Stimulated activated CD8-positive, alpha-beta memory T cell treated with anti-CD3 and anti-CD28 coated beads, Interleukin-15, amount 100 ng/mL, for 1 hour (primary cell): ENCODE measurements around the gene IFT122.
"Not testable (repeated sequence)": the region's sequence is repeated elsewhere in the genome, so short reads cannot be mapped to it uniquely, and the experiment has no call there.

Experiments used
- DNase-seq: peaks from one replicate; pipeline ENCODE4 v3.0.0-alpha.2; 2020; ENCODE audit warnings: low read depth

IFT122 gene

DNA sequence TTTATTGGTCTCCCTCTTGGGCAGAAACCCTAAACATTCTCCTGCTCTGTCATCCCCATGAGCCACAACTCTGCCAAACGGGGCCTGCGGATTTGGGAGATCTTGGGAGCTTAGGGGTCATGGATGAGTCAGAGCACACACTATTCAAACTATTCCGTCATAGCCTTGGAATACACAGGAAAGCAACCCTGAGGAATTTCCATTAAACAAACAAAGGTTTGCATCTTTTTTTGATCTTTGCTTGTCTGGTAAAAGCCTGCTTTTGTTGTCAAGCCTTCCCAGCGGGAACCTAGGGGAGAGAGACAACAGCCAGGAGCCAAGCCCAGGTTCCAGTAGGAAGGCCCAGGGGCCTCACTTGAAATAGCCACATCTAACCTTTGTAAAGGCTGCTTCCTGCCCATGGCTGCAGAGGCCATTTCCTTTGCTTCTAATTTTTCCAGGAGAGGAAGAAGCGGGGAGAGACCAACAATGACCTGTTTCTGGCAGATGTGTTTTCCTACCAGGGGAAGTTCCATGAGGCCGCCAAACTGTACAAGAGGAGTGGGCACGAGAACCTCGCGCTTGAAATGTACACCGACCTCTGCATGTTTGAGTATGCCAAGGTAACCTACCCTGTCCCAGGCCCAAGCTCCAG is 55.1 kb downstream of the IFT122 start:
- not testable (repeated sequence) for DNase-seq

DNA sequence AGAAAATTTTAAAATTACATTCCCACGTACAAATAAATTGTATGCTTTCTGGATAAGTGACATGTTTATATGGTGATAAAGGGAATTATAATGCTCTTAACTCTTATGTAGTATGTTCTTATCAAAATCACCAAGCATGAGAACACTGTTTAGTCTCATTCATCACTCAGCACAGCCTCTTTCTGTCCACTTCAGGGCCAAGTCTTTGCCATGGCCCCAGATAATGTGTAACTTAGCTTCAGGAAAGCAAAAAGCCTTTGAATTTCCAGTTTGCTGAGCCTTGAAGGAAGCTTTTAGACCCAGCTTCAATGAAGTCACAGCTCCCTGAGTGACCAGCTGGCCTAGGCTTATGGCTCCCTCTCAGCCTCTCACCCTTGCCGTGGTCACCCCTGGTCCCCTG is 57.9 kb downstream of the IFT122 start:
- not testable (repeated sequence) for DNase-seq

DNA sequence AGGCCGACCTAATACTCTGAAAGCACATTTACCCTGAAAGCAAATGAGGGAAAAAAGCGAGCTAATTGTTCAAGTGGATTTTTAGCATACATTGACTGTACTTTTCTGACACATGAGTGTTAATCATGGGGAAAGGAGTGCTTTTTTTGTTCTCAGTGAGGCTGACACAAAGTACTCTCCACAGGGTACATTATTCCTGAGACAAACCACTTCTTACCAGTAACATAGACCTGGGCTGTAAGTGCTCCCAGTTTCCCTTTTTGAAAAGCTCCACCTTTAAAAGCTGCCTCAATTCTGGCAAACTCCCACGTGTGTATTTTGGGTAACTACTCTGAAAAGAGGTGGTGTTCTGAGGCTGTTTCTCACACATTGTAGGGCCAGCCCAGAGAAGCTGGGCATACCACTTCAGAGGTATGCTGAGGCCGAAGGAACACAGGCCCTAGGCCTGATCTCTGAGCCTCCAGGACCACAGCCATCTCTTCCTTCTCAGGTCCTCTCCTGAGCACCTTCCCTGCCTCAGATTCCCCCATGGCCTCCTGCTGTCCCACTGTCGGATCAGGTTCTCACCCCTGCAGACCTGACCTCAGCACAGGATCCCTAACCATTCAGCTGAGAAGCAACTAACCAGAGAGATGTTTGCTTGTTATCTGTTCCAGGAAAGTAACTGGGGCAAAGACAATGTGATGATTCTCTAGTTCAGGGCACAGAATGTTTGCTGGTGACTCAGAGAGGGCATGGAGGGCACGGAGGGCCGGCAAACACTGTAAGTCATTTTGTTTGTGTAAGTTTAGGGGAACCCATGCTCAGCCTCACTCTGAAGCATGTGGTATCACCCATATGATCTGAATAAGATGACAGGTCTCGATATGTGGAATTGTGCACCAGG is 58.8 kb downstream of the IFT122 start:
- DNase-seq, result not testable (repeated sequence)

DNA sequence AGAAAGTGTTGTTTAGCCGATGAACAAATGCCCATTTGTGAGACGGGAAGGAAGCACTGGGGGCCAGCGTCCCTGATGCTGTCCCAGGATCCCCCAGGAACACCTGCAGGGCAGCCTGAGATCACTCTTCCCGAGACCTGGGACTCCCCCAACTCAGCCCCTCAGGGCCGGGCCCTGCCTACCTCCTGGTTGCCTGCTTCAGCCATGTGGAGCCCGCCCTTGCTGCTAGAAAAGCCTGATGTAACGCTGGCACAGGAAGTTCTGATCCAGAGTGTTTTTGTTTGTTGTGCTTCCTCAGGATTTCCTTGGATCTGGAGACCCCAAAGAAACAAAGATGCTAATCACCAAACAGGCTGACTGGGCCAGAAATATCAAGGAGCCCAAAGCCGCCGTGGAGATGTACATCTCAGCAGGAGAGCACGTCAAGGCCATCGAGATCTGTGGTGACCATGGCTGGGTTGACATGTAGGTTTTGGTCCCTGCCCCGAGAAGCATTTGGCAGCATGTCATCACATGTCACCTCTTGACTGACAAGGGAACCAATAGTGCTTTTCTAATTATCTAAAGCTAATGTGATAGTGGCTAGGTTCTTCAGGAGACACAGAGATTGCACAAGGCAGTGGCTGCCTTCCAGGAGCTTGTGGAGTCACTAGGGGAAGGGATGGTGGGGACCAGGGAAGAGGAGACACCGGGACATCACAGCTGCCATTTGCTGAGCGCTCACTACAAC is 59.7 kb downstream of the IFT122 start:
- DNase-seq, result not testable (repeated sequence)

DNA sequence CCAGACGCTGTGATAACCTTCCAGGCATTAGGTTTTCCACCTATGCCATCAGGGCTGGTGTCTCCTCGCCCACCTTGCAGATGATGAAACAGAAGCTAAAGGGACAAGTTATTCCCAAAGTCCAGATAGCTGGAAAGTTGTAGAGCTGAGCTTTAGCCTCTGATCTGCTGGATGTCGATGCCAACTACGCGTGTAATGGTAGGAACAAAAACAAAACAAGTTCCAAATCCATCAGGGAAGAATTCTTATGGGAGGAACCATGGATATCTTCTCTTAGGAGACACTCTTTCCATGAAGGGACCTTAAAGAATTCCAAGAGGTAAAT is 60.3 kb downstream of the IFT122 start:
- no peak for DNase-seq

DNA sequence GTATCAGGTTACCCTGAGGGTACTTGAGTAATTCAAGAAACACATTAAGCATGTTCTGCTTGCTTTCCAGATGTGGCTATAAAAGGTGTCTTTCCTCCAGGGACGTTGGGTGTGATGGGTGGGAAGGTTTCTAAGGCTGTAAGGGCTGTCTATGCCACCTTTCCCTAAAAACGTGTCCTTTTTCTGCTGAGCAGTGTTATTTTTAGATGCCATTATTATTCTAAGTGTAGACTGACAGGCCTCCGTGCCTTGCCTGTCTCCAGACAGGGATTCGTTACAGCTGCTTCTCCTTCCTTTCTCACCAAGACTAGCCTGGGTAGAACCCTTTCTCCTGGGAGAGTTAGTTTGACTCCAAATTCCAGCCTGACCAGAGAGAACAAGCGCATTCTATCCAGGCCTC is 61.6 kb downstream of the IFT122 start:
- no peak for DNase-seq

DNA sequence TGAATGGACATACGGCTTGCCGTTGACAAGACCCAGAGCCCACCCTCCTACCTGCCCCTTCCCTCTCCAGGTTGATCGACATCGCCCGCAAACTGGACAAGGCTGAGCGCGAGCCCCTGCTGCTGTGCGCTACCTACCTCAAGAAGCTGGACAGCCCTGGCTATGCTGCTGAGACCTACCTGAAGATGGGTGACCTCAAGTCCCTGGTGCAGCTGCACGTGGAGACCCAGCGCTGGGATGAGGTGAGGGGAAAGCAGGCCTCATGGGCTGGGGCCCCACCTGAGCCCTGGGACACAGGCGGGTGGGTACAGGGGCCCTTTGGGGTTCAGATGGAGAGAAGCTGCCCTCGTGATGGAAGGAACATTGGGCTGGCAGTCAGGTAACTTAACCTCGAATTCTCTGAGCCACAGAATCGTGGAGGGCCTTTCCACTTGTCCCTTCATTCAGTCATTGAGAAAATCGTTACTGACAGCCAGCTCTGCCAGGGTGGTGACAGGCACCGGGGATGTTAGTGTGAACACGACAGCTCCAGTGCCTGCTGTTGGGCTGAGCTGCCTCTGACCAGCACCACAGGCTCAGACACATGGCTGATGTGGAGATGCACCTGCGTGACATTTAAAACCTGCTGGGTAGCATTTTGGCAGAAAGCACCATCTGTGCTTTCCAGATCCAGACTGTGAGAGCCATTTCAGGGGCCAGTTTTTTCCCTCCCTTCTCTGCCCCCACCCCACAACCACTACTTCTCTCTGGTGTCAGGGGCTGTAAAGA is 62.8 kb downstream of the IFT122 start:
- DNase-seq, result no peak

DNA sequence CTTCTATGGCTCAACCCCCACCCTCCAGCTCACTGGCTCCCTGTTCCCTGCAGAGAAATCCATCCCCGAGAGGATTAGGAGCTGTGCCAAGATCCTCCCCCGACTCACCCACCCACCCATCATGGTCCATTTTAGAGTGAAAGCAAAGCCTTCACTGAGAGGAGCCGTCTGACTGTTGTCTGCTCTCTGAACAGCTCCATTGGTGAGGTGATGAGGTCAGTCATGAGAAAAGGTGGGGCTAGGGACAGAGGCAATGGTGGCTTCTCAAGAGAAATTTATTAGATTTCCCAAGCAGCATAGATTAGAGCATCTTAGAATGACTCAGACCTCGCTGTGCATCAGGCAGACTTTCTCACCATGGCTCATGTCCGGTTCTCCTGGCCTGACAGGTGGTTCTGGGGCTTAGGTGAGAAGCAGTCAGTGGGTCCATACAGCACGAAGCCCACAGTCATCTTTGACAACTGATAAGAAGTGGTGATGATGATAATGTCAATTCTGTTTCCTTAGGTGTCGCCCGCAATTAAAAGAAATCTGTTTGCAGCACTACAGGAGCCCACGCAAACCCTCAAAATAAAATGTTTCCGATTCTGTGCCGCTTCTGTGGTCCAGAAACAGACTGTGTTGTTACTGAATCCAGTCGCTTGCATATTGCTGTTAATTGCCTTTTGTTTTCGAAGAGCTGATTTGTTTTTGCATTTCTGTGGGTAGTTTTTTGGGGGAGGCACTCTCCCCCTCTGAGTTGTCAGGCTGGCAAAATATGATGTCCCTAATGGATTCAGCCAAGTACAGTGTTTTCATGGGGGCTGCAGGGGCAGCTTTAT is 63.7 kb downstream of the IFT122 start:
- DNase-seq, result no peak

DNA sequence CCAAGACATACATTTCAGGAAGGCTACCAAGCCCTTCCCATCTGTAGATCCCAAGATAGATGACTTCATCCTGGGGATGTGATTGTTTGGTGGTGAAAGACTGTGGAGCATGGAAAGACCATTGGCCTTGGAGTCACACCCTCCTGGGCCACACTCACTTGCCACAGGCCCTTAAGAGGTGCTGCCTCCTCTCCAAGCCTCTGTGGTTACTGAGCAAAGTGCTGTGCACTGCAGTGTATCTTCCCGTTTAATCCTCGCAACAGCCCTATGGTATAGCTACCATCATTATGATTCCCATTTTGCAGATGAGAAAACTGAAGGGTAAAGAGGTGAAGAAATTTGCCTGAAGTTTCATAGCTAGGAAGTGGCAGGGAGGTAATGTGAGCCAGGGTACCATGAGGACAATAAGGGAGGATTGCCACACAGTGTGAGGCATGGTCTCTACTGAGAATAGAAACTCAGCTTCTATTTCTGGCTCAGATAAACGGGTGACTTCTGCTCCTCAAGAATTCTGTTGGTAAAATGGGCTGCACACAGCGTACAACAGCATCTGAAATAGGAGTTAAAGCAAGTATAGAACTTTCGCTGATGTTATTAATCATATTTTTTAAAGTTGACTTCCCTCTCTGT is 64.6 kb downstream of the IFT122 start:
- no peak for DNase-seq

DNA sequence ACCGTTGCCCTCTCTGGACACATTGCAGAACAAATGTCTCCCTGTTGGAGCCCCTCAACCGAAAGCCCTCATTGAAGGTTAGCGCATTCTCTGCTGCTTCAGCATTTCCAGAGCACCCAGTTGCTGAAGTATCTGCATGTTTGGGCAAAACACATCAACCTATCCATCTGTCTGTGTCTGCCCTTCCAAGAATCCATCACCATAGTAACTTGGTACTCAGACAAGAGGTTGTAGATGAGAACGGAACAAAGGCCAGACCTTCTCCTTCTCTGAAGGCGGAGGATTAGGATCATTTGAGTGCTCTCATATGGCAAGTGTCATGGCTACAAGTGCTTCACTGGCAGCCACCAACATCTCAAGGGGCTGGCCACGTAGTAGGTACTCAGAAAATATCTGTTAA is 65.3 kb downstream of the IFT122 start:
- DNase-seq, result no peak

DNA sequence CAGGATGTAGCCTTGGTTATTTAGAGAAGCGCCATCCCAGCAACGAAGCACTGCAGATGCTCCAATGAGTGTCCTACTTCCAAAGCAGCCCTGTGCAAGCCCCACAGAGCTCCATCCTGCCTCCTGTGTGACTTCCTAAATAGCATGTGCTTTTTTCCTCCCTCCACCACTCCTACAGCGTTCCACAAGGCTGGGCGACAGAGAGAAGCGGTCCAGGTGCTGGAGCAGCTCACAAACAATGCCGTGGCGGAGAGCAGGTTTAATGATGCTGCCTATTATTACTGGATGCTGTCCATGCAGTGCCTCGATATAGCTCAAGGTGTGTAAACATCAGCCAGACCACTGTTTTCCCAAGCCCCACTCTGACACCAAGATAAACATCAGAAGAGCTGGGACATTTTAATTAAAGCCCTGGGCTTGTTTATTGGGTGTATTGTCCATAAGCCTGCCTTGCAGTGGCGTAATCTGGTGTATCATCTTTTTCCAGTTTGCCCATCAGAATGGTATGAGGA is 66.3 kb downstream of the IFT122 start:
- no peak for DNase-seq

DNA sequence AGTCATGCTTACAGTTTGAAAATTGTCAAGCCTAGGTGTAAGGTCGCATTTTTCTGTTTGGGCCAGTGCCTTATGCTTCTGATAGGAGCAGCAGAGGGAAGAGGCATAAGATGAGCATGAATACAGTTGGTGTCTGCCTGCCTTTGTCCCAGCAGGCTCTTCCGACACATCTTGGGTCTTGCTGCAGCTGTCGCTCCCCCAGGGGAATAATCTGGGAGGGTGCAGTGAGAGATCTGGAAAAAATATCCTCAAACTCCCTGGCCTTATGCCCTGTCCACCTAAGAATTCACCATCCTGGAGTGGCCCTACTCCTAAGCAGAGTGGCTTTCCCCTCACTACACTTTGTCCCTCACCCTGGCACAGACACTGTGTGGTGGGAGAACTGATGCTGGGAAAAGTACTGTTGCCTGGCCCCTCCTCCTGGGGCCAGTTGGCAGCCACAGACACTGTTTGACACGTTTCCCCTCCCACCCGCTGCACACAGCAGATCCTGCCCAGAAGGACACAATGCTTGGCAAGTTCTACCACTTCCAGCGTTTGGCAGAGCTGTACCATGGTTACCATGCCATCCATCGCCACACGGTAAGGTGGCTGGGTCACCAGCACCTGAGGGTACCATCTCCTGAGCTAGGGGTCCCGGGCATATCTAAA is 67.3 kb downstream of the IFT122 start:
- no peak for DNase-seq

DNA sequence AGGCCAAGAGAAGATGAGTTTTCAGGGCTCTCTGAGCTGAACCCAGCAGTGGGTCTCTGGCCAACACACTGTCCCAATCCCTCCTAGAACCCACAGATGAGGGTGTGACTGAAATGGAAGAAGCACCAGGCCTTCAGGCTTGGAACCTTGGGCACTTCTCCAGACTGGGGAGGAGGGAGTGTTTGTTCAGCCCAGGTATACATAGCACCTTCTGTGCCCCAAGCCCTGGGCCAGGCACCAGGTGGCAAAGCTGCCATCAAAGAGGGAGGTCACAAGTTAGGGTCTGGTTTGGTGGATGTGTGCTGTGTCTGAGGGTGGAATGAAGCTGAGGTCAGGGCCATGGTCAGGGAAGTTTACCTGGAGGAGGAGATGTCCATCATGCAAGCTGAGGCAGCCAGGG is 72.6 kb downstream of the IFT122 start:
- no peak for DNase-seq

DNA sequence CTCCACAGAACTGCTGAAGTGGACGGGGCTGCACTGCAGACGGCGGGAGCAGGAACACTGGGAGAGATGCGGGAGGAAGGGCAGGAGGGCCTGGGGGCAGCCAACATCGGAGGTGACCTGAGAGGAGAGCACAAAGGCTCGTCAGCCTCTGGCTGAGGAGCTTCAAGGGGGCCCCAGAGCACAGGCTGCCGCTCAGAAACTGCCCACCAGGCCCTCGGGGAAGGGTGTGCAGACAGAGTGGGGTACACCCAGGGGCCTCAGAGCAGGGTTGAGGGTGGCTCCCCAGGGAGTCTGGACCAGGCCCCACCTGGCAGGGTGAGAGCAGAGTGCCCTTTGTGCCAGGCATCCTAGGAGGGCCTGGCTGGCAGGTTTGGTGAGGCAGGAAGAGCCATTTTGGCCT is 73.7 kb downstream of the IFT122 start:
- no peak for DNase-seq

DNA sequence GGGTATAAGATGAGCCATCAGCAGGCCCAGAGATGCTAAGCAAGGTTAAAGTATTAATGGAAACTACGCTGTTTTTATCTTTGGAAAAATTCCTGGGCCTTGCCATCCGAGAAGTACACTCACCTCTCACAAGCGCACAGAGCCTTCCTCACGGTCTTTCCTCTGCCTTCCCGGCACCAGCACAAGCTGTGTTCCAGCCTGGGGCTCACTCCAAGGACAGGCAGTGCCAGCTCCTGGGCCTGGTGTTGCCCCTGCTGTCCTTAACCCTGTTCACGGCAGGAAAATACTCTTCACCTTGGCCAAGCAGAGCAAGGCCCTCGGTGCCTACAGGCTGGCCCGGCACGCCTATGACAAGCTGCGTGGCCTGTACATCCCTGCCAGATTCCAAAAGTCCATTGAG is 74.1 kb downstream of the IFT122 start:
- no peak for DNase-seq

DNA sequence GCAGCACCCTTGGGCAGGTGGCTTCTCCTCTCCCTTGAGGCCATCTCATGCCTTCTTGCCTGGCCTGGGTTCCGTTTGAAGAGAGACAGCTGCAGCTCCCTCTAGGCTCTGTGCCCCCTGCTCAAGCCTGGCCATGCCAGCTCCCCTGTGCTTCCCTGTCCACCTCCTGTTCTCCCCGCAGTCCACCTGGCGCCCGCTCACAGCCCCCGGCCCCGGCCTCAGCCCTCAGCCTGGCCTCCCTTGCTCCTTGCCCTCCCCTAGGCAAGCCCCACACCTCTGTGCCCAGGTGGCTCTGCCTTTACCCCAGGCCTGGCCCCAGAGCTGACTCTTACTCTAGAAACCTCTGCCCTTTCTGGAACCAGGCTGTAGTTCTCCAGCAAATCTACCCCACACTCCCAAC is 74.5 kb downstream of the IFT122 start:
- no peak for DNase-seq

DNA sequence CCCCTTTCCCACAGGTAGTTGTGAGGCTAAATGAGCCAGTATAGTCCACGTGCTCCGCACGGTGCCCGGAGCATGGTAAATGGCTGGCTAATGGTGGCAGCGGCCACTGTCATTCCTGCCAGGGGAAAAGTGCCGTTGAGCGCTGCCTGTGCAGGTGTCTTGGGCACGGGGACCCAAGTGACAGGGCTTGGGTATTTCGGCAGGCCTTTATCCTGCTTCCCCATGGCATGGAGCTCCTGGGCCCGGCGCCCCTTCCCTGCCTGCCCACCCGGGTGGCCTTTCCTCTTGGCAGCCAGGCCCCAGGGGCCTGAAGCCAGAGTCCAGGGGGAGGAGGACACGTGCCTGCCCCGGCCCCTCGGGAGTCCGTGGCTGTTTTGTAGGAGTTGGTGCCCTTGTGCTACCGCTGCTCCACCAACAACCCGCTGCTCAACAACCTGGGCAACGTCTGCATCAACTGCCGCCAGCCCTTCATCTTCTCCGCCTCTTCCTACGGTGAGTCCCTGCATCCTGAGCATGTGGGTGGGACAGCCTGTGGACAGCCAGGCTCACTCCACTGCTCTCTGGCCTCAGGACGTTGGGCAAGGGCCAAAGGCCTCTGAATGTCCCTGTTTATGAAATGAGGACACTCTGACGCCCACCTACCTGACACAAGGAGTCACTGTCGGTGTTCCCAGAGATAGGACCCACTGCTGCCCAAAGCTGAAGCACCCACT is 75.2 kb downstream of the IFT122 start:
- DNase-seq, result not testable (repeated sequence)

DNA sequence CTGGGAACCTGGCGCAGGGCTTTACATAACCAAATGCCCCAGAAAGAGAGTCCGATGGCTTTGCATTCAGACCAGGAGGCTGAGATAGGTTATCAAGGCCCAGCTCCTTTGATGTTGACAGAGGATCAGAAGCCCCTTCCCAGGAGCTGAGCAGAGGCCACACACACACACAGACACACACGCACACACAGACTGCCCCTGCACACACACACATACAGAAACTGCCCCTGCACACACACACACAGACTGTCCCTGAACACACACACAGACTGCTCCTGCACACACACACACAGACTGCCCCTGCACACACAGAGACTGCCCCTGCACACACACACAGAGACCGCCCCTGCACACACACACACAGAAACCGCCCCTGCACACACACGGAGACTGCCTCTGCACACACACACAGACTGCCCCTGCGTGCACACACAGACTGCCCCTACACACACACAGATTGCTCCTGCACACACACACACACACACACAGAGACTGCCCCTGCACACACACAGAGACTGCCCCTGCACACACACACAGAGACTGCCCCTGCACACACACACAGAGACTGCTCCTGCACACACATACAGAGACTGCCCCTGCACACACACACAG is 75.9 kb downstream of the IFT122 start:
- DNase-seq, result not testable (repeated sequence)

DNA sequence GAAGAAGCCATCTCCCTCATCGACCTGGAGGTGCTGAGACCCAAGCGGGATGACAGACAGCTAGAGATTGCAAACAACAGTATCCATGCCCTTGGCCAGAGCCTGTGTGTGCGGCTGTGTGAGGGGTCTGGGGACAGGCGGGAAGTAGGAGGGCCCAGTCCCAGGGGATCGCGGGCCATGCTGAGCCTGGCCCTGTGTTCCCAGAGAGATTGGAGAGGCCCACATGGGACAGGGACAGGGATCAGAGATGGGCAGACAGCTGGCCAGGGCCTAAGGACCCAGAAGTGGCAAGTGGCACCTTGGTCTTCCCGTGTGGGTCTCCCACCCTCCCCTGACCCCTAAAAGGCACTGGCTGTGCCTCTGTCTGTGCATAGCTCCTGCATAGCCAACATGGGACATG is 77.5 kb downstream of the IFT122 start:
- no peak for DNase-seq
